Panc1 (cell line): ENCODE data around the gene SEZ6L. TPM values are rescaled to one million over a fixed set of nuclear protein-coding genes. Genes with fewer than 3 reads are reported as not detected.

ENCODE experiments used
- ATAC-seq: fragments of 200-7000 bp; cut with Tn5 transposase; 2 replicates; pipeline ENCODE4 v1.9.1; 2020; ENCODE audit warnings: mild to moderate bottlenecking, moderate library complexity
- BruUV-seq: library from RNA; stranded (reverse); fragments of 400-500 nt; replicated peaks from 2 replicates; lab custom pipeline; 2021; lab: Mats Ljungman, UMichigan
- CTCF ChIA-PET: fragments of 300-600 bp; sonication (Branson Sonifier 250); formaldehyde crosslinking; loops from one replicate; lab custom pipeline; 2022; ENCODE audit warnings: antibody characterized with exemption; lab: Charles Lee
- POLR2A ChIA-PET: fragments of 300-600 bp; sonication (Branson Sonifier 250); formaldehyde crosslinking; loops from one replicate; lab custom pipeline; 2022; ENCODE audit warnings: antibody characterized with exemption; lab: Charles Lee
- DNase-seq: peaks from one replicate; pipeline ENCODE4 v3.0.0-alpha.2; 2010; ENCODE audit warnings: low read depth, low spot score
- H3K27ac ChIP-seq: 2 replicates; pipeline ENCODE4 v1.5.1; 2011; ENCODE audit warnings: mild to moderate bottlenecking, low read length, inconsistent platforms
- H3K27me3 ChIP-seq: fragments of 200-500 bp; sonication (Bioruptor generic); 2 replicates; pipeline ENCODE4 v1.6.0; 2014; ENCODE audit warnings: low read length, inconsistent platforms; ENCODE audit not compliant: control insufficient read depth, insufficient read depth
- H3K36me3 ChIP-seq: fragments of 200-500 bp; sonication (Bioruptor generic); 2 replicates; pipeline ENCODE4 v1.5.1; 2014; ENCODE audit warnings: inconsistent platforms, mild to moderate bottlenecking, low read length, moderate library complexity; ENCODE audit not compliant: control insufficient read depth, insufficient read depth
- H3K4me1 ChIP-seq: 2 replicates; pipeline ENCODE4 v1.5.1; 2011; ENCODE audit warnings: inconsistent platforms, mild to moderate bottlenecking, low read length, moderate library complexity; ENCODE audit not compliant: control insufficient read depth, insufficient read depth
- H3K4me3 ChIP-seq, 2 experiments: 2 replicates each; pipeline ENCODE4 v1.5.1; 2011 to 2012; ENCODE audit warnings: low read depth in 2 of 2, low read length in 2 of 2, mild to moderate bottlenecking in 2 of 2, inconsistent platforms in 1 of 2, moderate library complexity in 1 of 2
- H3K9me3 ChIP-seq: fragments of 200-500 bp; sonication (Bioruptor generic); 2 replicates; pipeline ENCODE4 v1.5.1; 2014; ENCODE audit warnings: low read depth, mild to moderate bottlenecking, inconsistent platforms, low read length, moderate library complexity; ENCODE audit not compliant: control insufficient read depth, insufficient read depth
- POLR2AphosphoS5 ChIP-seq: IDR thresholded peaks from 2 replicates; pipeline ENCODE4 v1.6.1; 2012; ENCODE audit warnings: mild to moderate bottlenecking, low read depth, low read length, moderate library complexity
- REST ChIP-seq, 2 experiments: IDR thresholded peaks; 2 replicates each; pipeline ENCODE4 v1.6.1; 2011 to 2012; ENCODE audit warnings: low read depth in 2 of 2, control low read depth in 1 of 2, low read length in 1 of 2, mild to moderate bottlenecking in 1 of 2, moderate library complexity in 1 of 2; ENCODE audit not compliant: insufficient read depth in 1 of 2
- SIN3A ChIP-seq: IDR thresholded peaks from 2 replicates; pipeline ENCODE4 v1.6.1; 2012; ENCODE audit warnings: low read depth, mild to moderate bottlenecking, low read length, moderate library complexity, borderline replicate concordance; ENCODE audit not compliant: insufficient read depth
- TCF7L2 ChIP-seq: IDR thresholded peaks from 2 replicates; pipeline ENCODE4 v1.6.1; 2011; ENCODE audit warnings: mild to moderate bottlenecking, low read depth, low read length, inconsistent platforms
- in situ Hi-C: cut with HindIII; loops from 2 replicates; pipeline ENCODE4 v1.10.0; 2016; ENCODE audit warnings: low sequenced_read_pairs, low pct_unique_long_range_greater_than_20kb
- intact Hi-C: fragments of 100-400 bp; cut with micrococcal nuclease; formaldehyde crosslinking; loops from one replicate; pipeline ENCODE4 v1.10.0; 2022; ENCODE audit not compliant: unreplicated experiment
- total RNA-seq: library from RNA; stranded (reverse); gene quantifications from one replicate; pipeline ENCODE4 v1.2.1, GENCODE V29; 2021; ENCODE audit not compliant: unreplicated experiment
- TF ChIP-seq, protein P1 (sequence below): fragments of 450-650 bp; IDR thresholded peaks from 2 replicates; pipeline ENCODE4 v1.5.1; 2017; ENCODE audit warnings: mild to moderate bottlenecking

Gene SEZ6L
- total RNA-seq, 1 experiment from 2014 or later: not detected

DNA sequence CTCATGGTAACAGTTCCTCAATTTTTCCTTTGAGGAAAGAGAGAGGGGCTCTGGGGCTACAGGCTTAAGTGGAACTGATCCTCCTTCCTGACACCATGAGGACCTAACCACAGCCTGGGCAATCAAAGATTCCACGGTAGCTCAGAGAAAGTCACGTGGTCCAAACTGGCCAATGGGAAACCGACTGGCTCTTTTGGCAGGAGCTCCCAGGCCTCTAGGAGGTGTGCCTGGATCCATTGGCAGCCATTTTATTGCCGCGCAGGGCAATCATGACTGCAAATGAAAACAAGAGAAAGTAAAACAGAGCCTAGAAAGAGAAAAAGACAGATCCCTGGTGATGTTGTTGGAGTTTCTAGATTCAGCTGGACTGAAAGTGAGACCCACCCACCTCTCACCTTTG, 232.5 kb downstream of the SEZ6L start:
- no peak for DNase-seq
- H3K36me3 ChIP-seq: no peaks in the 10 kb centered on the region
- intact Hi-C loops (loop anchor here (5.0 kb wide), 1 partner anchor 61 kb away; no protein-coding TSS in a partner anchor), in situ Hi-C loops (no loop called here)
- no peaks in the 10 kb centered on the region for H3K27me3 ChIP-seq
- ChIA-PET CTCF (no interaction called here), POLR2A (no interaction called here)
- no peak overlapping the region for H3K27ac ChIP-seq
- BruUV-seq: no TSS peak
- no peak for ATAC-seq
- no peak overlapping the region for H3K4me3 ChIP-seq
- no peak for TF ChIP-seq TCF7L2
- no peak for TF ChIP-seq SIN3A
- no peak for TF ChIP-seq POLR2AphosphoS5
- TF ChIP-seq, protein P1, sequence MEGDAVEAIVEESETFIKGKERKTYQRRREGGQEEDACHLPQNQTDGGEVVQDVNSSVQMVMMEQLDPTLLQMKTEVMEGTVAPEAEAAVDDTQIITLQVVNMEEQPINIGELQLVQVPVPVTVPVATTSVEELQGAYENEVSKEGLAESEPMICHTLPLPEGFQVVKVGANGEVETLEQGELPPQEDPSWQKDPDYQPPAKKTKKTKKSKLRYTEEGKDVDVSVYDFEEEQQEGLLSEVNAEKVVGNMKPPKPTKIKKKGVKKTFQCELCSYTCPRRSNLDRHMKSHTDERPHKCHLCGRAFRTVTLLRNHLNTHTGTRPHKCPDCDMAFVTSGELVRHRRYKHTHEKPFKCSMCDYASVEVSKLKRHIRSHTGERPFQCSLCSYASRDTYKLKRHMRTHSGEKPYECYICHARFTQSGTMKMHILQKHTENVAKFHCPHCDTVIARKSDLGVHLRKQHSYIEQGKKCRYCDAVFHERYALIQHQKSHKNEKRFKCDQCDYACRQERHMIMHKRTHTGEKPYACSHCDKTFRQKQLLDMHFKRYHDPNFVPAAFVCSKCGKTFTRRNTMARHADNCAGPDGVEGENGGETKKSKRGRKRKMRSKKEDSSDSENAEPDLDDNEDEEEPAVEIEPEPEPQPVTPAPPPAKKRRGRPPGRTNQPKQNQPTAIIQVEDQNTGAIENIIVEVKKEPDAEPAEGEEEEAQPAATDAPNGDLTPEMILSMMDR: no peak
- no peak for TF ChIP-seq REST (IDR thresholded peaks at IDR 0.05; ENCODE audit: insufficient read depth in 1 of 2, low read depth in 2 of 2, low read length in 1 of 2)
- no peaks in the 10 kb centered on the region for H3K4me1 ChIP-seq
- no peaks in the 10 kb centered on the region for H3K9me3 ChIP-seq

DNA sequence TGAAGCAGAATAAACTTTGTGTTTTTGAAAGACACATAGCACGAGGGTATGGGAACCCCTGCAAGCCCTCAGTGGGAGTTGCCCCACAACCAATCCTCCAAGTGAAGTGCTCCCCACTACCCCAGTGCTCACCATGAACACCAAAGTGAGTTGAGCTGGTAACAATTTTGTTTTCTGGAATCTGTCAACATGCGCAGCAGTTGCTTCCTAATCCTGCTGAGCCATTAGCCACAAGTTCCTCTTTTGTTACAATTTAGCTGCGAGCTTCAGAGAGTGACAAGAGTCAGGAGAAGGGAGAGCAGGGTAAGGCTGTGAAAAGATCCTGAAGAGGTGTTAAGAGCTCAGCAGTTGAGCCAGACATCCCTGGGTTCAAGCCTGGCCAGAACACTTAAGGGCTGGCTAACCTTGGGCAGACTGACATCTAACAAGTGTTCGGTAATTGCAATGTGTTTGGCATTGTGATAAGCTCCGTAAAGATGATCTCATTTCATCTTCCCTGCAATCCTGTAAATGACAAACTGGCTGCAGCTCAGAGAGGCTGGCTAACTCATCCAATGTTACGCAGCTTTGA, 235.7 kb downstream of the SEZ6L start:
- Histone ChIP-seq H3K27me3 (no peaks in the 10 kb centered on the region), H3K9me3 (no peaks in the 10 kb centered on the region), H3K36me3 (no peaks in the 10 kb centered on the region), H3K27ac (no peak overlapping the region), H3K4me3 (no peak overlapping the region), H3K4me1 (no peaks in the 10 kb centered on the region)
- BruUV-seq: no TSS peak
- ChIA-PET POLR2A (no interaction called here), CTCF (no interaction called here)
- ATAC-seq (no peak), DNase-seq (no peak)
- TF ChIP-seq, protein P1: no peak
- TF ChIP-seq POLR2AphosphoS5 (no peak), SIN3A (no peak), REST (IDR thresholded peaks at IDR 0.05; ENCODE audit: insufficient read depth in 1 of 2, low read depth in 2 of 2, low read length in 1 of 2) (no peak), TCF7L2 (no peak)
- intact Hi-C loops: loop anchor here (5.0 kb wide), 1 partner anchor 57 kb away; no protein-coding TSS in a partner anchor
- in situ Hi-C loops: no loop called here
